WTC11 (cell line): ENCODE measurements around the gene DECR2. TPM values are rescaled to one million over a fixed set of nuclear protein-coding genes. Genes with fewer than 3 reads are reported as not detected.
A peak's percentile ranks its signal among the peaks of the same experiment; 100 is the strongest.

ENCODE experiments used
- ATAC-seq: fragments of 200-7000 bp; cut with Tn5 transposase; 2 replicates; pipeline ENCODE4 v1.10.0; 2021; ENCODE audit warnings: mild to moderate bottlenecking, moderate library complexity
- CTCF ChIA-PET: fragments of 300-600 bp; sonication (Branson Sonifier 250); formaldehyde crosslinking; loops from one replicate; lab custom pipeline; 2021; ENCODE audit warnings: antibody characterized with exemption; lab: Charles Lee
- POLR2A ChIA-PET: fragments of 350-600 bp; sonication (Branson Sonifier 250); formaldehyde crosslinking; loops from one replicate; lab custom pipeline; 2021; ENCODE audit warnings: antibody characterized with exemption; lab: Charles Lee
- DNase-seq: peaks from one replicate; pipeline ENCODE4 v3.0.0; 2021; ENCODE audit warnings: low spot score
- H3K27ac Mint-ChIP-seq: 2 replicates; pipeline ENCODE4 v1.8.0; 2021; ENCODE audit warnings: mixed read lengths
- H3K27me3 Mint-ChIP-seq: 2 replicates; pipeline ENCODE4 v1.8.0; 2021; ENCODE audit warnings: low read depth, mild to moderate bottlenecking, moderate library complexity, mixed read lengths
- H3K36me3 Mint-ChIP-seq: 2 replicates; pipeline ENCODE4 v1.8.0; 2021; ENCODE audit warnings: mixed read lengths
- H3K4me1 Mint-ChIP-seq: 2 replicates; pipeline ENCODE4 v1.8.0; 2022; ENCODE audit warnings: mixed read lengths
- H3K4me3 Mint-ChIP-seq: 2 replicates; pipeline ENCODE4 v1.8.0; 2021; ENCODE audit warnings: mild to moderate bottlenecking, moderate library complexity, mixed read lengths
- H3K9me3 Mint-ChIP-seq: 2 replicates; pipeline ENCODE4 v1.8.0; 2021; ENCODE audit warnings: mixed read lengths
- CTCF ChIP-seq: fragments of 200-600 bp; IDR thresholded peaks from 2 replicates; pipeline ENCODE4 v1.8.0; 2022; ENCODE audit warnings: antibody characterized with exemption
- E2F1 ChIP-seq: sonication (generic); formaldehyde crosslinking; IDR thresholded peaks from 2 replicates; pipeline ENCODE4 v1.8.0; 2022; ENCODE audit warnings: mild to moderate bottlenecking, missing genetic modification reagents
- E2F5 ChIP-seq: sonication (generic); formaldehyde crosslinking; IDR thresholded peaks from 2 replicates; pipeline ENCODE4 v1.8.1; 2022; ENCODE audit warnings: mild to moderate bottlenecking, moderate library complexity, missing genetic modification reagents
- GABPB1 ChIP-seq: sonication (generic); formaldehyde crosslinking; IDR thresholded peaks from 2 replicates; pipeline ENCODE4 v1.8.1; 2023; ENCODE audit warnings: mild to moderate bottlenecking, missing genetic modification reagents
- HMGXB4 ChIP-seq: sonication (generic); formaldehyde crosslinking; IDR thresholded peaks from 2 replicates; pipeline ENCODE4 v1.8.1; 2023; ENCODE audit warnings: mild to moderate bottlenecking, moderate library complexity, missing genetic modification reagents
- IRF1 ChIP-seq: sonication (generic); formaldehyde crosslinking; IDR thresholded peaks from 2 replicates; pipeline ENCODE4 v1.8.0; 2023; ENCODE audit warnings: missing genetic modification reagents
- IRF2 ChIP-seq: sonication (generic); formaldehyde crosslinking; IDR thresholded peaks from 2 replicates; pipeline ENCODE4 v1.8.0; 2022; ENCODE audit warnings: low read depth, missing genetic modification reagents, borderline replicate concordance
- JUN ChIP-seq: sonication (generic); formaldehyde crosslinking; IDR thresholded peaks from 2 replicates; pipeline ENCODE4 v1.8.0; 2023; ENCODE audit warnings: mild to moderate bottlenecking, missing genetic modification reagents
- MYBL2 ChIP-seq: sonication (generic); formaldehyde crosslinking; IDR thresholded peaks from 2 replicates; pipeline ENCODE4 v1.8.1; 2023; ENCODE audit warnings: mild to moderate bottlenecking, moderate library complexity, missing genetic modification reagents
- NFE2L1 ChIP-seq: sonication (generic); formaldehyde crosslinking; IDR thresholded peaks from 2 replicates; pipeline ENCODE4 v1.8.1; 2023; ENCODE audit warnings: missing genetic modification reagents
- NR1H2 ChIP-seq: sonication (generic); formaldehyde crosslinking; IDR thresholded peaks from 2 replicates; pipeline ENCODE4 v1.9.0; 2021; ENCODE audit warnings: mild to moderate bottlenecking, moderate library complexity, missing genetic modification reagents
- NR3C1 ChIP-seq: sonication (generic); formaldehyde crosslinking; conservative IDR thresholded peaks from 2 replicates; pipeline ENCODE4 v1.8.1; 2023; ENCODE audit warnings: low read depth, mild to moderate bottlenecking, missing genetic modification reagents
- SP1 ChIP-seq: sonication (generic); formaldehyde crosslinking; conservative IDR thresholded peaks from 2 replicates; pipeline ENCODE4 v1.8.1; 2022; ENCODE audit warnings: missing genetic modification reagents
- TEAD1 ChIP-seq: sonication (generic); formaldehyde crosslinking; IDR thresholded peaks from 2 replicates; pipeline ENCODE4 v1.8.0; 2022; ENCODE audit warnings: mild to moderate bottlenecking, missing genetic modification reagents
- ZBTB43 ChIP-seq: sonication (generic); formaldehyde crosslinking; IDR thresholded peaks from 2 replicates; pipeline ENCODE4 v1.8.1; 2023; ENCODE audit warnings: mild to moderate bottlenecking, missing genetic modification reagents
- ZMAT4 ChIP-seq: fragments of 250-450 bp; sonication (Bioruptor Pico); IDR thresholded peaks from 2 replicates; pipeline ENCODE4 v1.9.0; 2021; ENCODE audit warnings: mild to moderate bottlenecking
- total RNA-seq: library from RNA; stranded (reverse); gene quantifications from 3 replicates; pipeline ENCODE4 v1.2.3, GENCODE V29; 2021

DECR2 gene
- total RNA-seq, 1 experiment from 2014 or later: 43.6 TPM

- no peak for TF ChIP-seq IRF2
- TF ChIP-seq ZBTB43 (CRISPR knock-in tag): no peak
- no peak for TF ChIP-seq IRF1 (CRISPR knock-in tag)
- no peak for TF ChIP-seq NR1H2 (CRISPR knock-in tag)
- TF ChIP-seq ZMAT4 (CRISPR knock-in tag): no peak
- TF ChIP-seq NFE2L1: no peak
- TF ChIP-seq TEAD1 (CRISPR knock-in tag): no peak
- no peak for TF ChIP-seq E2F1 (CRISPR knock-in tag)
Observed at GRCh38 chr16:400061-400591, 1.6 kb upstream of the DECR2 start (continued).

- H3K27me3 Mint-ChIP-seq: no peaks in the 10 kb centered on the region
- CTCF ChIA-PET: no interaction called here
- no peak overlapping the region for H3K4me3 Mint-ChIP-seq
- peaks cover 7% of the 10 kb centered on the region for H3K4me1 Mint-ChIP-seq
- ATAC-seq (no peak), DNase-seq (no peak)
- H3K36me3 Mint-ChIP-seq: peaks cover 9% of the 10 kb centered on the region; the same call in 1 of the 2 replicates
- no peaks in the 10 kb centered on the region for H3K9me3 Mint-ChIP-seq
- TF ChIP-seq NR3C1 (CRISPR knock-in tag) (no peak), SP1 (CRISPR knock-in tag) (no peak), CTCF (no peak), MYBL2 (CRISPR knock-in tag) (no peak)
- H3K27ac Mint-ChIP-seq: peak overlapping the region; percentile 15; the same call in 1 of the 2 replicates
- POLR2A ChIA-PET: no interaction called here
Observed at GRCh38 chr16:404971-405486, 3.3 kb downstream of the DECR2 start.

- CTCF ChIA-PET: interaction anchor here (1.1 to 1.3 kb wide), 2 partner anchors 8 to 177 kb away, joined by 3 read pairs; no protein-coding TSS in a partner anchor
- H3K36me3 Mint-ChIP-seq: peaks cover 5% of the 10 kb centered on the region; the same call in 1 of the 2 replicates
- no peak overlapping the region for H3K27ac Mint-ChIP-seq
- ATAC-seq: no peak
- no peaks in the 10 kb centered on the region for H3K9me3 Mint-ChIP-seq
- DNase-seq: no peak
- H3K4me1 Mint-ChIP-seq: no peaks in the 10 kb centered on the region
- POLR2A ChIA-PET: no interaction called here
- no peaks in the 10 kb centered on the region for H3K27me3 Mint-ChIP-seq
- H3K4me3 Mint-ChIP-seq: no peak overlapping the region
- TF ChIP-seq JUN (CRISPR knock-in tag): no peak
- peak; percentile 83 for TF ChIP-seq GABPB1 (CRISPR knock-in tag)
- no peak for TF ChIP-seq E2F5 (CRISPR knock-in tag)
- no peak for TF ChIP-seq HMGXB4 (CRISPR knock-in tag)
Observed at GRCh38 chr16:405548-406506, 4.1 kb downstream of the DECR2 start.
